ENCODE results near the gene PLEKHG5.

The PLEKHG5 gene

DNA sequence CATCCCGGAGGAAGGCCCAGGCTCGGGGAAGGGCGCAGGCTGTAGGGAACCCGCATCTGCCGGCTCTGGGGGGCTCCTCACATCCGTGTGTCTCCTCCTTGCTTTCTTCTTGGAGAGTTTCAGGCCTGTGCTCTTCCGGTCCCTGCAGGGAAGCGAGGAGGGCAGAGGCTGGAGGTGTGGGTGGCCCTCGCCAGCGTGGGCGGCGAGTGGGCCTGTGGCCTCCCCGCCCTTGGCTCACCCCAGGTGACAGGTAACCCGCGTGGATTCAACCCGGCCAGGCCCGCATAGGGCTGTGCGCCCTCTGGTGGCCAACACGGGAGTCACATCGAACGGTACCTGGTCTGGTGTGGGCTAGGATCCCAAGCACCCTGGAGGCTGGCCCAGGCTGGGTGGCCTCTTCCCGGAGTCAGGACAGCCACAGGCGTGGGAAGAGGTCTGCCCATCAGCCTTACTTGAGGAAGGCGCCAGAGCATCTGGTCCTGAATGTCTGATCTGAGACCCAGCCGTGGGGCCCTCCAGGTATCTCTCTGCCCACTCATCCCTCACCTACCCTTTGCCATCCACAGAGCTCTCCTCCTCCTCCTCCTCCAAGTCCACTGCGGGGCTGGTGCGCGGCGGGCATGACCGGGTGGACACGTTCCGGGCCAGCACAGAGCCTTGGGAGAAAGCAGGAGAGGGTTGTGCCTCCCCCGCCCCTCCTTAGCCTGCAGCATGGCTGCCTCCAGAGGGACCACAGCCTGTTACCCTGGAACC, 15.9 kb downstream of the PLEKHG5 start:
- peak in 1 of 2 experiments; percentile 41 for DNase-seq

DNA sequence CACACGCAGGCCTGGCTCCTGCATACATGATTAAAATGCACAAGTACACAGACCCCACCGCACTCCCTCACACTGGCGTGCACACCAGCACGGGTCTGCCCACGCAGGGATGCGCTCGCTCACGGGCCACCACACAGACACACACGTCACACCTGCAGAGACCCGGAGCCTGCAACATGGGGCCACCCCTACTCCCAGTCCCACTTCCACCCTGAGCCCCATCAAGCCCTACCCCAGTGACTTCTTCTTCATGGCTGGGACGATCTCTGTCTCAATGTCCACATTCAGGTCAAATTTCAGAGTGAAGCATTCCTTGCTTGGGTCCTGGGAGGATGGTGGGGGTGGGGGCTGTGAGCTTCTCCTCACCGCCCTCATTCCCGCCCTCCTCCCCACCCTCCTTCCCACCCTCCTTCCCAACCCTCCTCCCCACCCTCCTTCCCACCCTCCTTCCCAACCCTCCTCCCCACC, 16.6 kb downstream of the PLEKHG5 start:
- no peak for DNase-seq

DNA sequence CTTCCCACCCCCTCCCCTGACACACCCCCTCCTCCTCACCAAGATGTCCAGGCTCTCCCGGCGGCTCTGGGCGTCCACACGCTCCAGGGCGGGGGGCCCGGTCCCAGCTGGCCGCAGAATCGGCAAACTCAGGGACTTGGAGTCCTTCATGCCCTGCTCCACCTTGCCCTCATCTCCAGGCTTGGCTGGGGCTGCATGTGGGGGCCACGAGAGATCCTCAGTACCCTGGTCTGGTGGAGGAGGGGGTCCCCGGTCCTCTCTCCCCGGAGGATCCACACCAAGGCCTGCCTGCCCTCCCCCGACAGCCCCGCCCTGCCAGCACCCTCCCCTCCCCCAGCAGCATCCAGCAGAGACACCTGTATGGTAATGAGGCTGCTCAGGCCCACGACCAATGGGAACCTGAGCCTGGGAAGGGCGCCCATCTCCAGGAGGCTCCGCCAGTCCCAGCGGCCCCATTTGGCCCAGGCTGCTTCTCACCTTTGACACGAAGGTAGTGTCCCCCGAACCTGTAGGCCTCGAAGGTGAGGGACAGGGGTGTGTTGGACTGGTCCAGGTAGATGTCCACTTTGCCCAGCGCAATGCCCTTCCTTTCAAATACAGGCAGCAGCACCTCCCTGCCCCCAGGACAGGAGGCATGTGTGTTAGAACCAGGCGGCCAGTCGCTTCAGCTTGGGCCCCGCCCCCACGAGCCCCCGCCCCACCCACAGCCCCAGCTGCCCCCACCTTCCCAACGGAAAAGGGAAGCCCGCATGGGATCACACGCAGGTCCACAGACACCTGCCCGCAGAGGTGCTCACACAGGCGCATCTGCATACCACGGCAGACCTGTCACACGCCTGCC, 17.3 kb downstream of the PLEKHG5 start:
- DNase-seq = no peak

DNA sequence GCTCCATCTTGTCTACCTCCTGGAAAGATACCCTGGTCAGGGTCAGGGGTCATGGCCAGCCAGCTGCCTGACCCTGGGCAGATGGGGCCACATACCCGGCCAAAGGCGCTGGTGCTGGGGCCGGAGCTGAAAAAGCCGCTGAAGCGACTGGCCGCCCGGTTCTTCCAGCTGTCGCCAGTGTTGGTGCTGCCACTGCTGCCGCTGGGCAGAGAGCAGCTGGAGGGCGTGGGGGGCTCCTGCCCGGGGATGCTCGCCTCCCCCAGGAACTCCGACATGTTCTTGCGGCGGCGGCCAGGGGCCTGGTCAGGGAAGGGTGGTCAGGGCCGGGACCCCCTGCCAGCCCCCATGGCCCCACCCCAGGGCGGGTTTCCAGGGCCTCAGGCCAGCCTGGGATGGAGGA, 18.3 kb downstream of the PLEKHG5 start:
- no peak for DNase-seq

DNA sequence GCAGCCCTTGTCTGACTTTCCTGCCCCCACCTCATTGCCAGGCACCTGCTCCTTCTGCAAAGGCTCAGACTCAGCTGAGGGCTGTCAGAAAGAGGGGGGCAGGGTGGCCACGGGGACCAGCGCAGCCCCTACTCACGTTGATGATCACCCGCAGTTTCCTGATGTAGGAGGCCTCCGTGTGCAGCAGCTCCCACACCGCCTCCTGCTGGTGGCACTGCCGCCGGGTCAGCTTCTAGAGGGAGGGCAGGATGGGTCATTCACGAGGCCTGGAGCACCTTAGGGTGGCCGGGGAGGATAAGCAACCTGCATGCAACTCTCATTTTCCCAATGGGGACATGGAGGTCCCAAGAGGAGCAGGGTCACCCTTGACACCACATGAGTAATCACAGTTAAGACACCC, 19.1 kb downstream of the PLEKHG5 start:
- no peak for DNase-seq

DNA sequence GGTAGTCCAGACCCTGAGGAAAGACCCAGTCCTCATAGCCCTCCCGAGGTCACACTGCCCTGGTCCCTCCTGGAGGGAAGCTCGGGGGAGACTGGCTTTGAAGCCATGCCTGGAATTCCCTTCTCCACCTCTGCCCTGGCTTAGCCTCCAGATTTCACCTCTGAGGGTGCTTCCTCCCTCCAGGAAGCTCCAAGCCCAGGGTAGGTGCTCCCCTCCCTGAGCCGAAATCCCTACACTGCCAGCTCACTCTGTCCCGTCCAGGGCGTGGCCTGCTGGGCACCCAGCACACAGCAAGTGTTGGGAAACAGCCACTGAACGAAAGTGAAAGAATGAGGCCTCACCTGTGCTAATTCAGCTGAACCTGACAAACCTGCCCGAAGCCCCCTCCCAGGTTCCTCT, 19.5 kb downstream of the PLEKHG5 start:
- DNase-seq = no peak

DNA sequence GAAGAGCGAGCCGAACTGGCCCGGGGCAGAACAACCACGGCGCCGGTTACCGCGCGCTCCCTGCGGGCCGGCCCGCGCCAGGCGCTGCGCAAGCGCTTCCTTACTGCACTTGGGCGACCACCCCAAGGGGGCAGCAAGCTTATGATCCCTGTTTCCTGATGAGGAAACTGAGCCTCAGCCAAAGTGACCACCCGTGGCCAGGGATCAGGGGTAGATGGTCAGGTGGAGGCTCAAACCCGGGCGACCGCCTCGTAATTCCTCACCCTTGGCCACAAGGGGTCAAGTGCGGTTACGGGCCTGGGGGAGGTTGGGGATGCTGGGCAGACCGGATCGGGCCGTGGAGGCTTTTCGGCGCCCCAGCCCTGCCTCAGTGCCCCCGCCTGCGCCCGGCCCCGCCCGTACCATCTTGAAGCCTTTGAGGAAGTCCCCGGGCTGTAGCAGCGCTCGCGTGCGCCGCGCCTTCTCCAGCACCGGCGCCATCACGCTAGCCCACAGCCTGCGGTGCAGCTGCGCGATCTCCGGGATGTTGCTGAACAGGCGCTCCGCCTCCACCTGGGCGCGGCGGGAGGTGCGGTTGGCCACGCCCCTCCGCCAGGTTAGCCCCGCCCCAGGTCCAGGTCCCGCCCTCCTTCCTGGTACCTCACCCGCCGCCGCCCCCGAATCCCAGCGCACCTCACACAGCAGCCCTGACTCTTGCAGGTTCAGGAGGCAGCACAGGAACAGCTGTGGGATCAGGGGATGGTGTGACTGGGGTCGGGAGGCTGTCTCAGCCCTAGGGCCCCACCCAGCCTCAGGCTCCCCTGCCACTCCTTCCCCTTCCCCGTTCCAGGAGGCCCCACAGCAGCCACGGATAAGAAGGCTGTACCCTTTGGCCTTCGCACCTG, 20.1 kb downstream of the PLEKHG5 start:
- DNase-seq = no peak

DNA sequence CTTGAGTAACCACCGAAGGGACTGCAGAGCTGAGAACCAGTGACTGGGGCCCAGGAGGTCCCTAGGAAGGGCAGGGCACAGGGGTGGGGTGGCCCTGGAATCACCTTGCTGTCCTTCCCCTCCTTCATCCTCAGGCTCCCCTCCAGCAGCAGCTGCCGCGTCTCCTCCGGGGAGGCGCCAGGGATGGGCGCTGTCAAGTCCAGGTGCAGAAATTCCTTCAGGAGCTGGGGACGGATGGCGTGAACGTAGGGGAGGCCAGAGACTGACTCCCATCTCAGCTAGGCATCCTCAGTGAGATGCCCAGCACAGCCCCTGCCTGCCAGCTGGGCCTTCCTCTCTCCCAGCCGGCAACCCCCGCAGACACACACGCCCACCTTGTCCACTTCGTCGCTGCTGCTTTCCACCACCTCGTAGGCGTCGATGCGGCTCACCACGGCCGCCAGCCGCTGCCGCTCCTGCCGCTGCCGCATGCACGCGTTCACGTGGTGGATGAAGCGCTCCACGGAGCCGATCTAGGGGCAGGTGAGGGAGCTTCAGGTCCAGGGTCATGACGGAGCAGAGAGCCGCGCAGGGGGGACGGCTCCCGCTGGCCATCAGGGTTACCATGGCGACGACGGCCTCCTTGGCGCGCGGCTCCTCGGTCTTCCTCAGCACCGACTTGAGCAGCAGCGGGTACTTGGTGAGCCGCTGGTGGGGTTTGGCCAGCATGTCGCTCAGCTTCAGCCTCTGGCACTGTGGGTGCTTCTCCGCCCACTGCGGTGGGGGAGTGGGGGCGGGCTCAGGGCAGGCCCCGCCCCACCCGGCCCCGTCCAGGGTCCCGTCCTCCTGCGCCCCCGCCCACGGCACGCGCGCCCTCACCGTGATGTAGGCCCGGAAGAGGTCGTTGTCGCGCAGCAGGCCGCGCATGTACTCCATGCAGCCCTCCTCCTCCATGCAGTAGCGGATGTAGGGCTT, 21.1 kb downstream of the PLEKHG5 start:
- DNase-seq = no peak

DNA sequence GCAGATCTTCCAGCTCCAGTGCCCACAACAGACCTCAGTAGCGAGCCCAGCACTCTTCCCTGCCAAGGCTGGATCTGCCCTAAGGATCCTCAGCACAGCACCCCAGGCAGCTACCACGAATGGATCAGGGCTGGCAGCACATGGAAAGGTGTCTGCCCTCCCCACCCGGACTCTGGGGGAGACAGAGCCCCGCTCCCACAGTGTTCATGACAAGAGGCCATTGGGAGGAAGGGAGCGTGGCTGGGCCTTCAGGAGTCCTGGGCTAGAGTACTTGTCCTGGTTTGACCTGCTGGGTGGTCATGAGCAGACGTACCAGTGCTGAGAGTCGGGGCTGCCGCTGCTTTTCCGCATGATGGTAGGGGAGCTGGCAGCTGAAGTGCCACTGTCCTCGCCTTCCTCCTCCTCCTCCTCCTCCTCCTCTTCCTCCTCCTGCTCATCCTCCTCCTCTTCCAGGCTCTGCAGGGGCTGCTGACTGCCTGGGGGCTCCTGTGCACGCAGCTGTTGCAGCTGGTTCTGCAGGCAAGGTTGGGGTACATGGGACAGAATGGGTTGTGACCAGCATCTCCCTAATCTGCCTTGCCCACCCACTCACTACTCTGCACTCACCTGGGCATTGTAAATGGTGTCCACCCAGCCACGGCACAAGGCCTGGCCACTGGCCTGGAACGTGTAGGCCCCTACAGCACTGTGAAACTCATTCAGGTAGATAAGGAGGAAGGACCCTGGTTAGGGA, 22.6 kb downstream of the PLEKHG5 start:
- DNase-seq = no peak

DNA sequence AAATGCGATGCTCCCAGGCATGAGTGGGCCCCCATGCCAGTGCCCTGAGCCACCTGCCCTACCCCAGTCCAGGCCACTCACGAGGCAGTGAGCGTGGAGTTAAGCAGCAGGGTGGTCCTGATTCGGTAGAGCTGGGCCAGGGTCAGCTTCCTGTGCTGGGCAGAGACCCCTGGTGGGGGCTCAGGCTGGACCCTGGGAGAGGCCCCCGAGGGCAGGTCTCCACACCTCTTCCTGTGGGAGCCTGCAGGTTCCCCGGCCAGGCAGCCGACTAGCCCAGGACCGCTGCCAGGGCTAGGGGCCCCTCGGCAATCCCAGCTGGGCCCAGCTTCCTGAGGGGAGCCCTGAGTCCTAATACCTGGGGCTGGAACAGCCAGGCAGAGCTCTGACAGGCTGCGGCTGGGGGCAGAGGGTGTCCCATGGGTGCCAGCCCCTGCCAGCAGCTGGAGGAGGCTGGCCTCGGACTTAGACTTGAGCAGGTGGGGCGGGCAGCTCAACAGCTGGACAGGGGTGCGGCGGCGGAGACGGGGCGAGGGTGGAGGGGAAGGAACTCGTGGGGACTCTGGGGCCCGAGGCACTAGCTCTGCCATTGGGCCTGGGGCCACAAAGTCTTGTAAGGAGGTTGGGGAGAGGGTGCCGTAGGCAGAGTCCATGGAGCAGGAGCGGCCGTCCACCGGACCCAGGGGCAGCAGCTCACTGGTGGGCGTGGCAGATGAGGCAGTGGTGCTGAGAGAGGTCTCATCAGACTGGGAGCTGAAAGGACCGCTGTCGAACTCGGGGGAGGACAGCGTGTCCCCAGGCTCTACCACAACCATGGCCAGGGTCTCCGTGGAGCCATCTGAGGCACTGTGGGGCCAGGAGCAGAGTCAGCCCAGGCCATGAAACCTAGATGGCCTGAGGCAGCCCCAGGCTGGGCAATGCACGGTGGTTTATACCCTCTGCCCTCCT, 23.5 kb downstream of the PLEKHG5 start:
- DNase-seq = no peak

DNA sequence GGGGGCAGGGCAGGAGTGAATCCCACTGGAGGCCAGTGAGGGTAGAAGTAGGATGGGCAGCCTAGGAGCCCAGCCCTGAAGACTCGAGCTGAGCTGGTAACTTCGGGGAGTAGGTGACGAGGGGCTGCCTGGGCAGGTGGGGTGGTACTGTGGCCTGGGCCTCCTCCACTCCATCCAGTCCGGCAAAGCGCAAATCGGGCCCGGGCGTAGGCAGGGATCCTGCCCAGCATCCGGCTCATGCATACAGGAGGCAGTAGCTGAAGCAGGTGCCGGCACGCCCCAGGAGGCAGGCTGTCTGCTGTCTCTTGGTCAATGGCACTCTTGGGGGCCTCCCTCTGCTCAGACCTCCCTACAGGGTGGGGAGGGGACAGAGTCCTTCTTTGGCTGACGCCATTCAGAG, 24.2 kb downstream of the PLEKHG5 start:
- no peak for DNase-seq

DNA sequence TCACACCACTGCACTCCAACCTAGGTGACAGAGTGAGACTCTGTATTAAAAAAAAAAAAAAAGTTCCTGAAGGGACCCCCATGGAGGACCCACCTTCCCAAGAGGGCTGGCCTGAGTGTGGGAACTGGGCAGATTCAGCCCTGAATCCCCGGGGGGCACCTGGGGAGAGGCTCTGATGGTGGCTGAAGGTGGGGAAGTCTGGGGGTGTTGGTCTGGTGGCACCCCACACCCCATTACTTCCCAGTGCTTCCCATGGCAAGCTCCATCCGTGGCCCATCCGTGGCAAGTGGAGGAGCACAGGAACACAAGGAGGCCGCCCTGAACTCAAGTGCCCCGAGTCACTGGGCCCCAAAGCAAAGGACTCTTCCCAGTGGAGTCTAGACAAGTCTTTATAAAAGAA, 24.7 kb downstream of the PLEKHG5 start:
- DNase-seq = no peak

DNA sequence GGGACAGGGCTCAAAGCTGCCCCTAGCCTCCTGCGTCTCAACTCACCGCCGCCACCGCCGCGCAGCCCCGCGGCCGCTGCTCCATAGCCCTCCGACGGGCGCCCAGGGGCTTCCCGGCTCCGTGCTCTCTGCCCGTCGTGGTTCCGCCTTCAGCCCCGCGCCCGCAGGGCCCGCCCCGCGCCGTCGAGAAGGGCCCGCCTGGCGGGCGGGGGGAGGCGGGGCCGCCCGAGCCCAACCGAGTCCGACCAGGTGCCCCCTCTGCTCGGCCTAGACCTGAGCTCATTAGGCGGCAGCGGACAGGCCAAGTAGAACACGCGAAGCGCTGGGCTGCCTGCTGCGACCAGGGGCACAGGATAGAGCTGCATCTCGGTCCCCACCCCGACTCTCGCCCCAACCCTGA, 25.4 kb downstream of the PLEKHG5 start, which contains the start of gene TNFRSF25:
Gene TNFRSF25 (minus strand): TSS at position 151 of the 400 bp plus-strand sequence. CDS start 66 bp downstream, at position 85.
- DNase-seq = no peak

DNA sequence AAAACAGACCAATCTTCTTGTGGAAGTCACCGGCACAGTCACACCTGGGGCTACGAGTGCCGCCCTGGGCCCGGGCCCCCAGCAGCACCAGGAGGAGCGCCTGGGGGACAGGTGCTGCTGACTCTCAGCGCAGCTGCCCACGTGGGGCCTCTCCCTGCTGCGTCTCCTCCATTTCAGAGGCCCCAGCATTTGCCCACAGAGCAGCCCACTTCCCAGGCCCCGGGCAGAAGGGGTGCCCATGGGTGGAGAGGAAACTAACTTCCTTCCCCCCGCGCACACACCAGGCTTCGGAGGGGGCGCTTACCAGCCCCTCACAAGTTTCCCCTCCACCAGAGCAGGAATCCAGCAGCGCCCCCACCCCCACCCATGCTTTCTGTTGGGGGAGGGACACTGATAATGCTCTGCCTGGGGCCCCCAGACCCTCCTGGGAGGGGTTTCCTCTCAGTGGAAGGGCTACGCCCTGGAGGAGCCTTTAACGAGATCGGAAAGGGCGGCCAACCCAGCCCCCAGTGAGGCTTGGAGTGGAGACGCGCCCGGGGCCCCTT, 25.9 kb downstream of the PLEKHG5 start:
- no peak for DNase-seq

DNA sequence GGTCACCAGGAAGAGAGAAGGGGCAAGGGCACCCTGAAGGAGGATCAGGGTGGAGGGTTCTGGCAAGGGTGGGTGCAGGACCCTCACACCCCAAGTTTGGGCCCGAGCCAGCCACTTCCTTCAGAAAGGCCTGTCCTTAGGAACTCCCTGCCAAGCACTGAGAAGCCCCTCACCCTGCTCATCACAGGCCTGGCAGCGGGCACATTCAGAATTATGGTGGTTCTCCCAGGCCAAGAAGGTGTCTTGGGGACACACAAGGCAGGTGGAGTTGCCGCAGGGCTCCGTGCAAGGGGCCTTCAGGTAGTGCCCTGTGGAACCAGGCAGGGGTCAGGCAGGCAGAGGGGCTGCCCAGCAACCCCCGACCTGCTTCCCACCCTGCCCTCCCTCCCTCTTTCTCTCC, 26.6 kb downstream of the PLEKHG5 start:
- DNase-seq = no peak

DNA sequence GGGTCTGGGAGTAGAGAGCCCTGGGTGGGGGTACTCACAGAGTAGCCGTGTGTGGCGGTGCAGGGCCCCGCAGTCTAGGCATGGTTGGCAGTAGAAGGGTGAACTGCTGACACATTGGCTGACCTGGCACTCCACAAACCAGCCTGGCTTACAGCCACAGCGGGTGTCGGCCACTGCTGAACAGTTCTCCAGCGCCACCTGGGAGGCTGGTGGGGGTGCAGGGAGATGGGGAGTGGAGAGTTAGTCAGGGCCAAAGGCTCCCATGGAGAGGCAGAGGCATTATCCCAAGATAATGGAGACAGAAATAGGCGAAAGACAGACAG, 27.0 kb downstream of the PLEKHG5 start:
- no peak for DNase-seq

DNA sequence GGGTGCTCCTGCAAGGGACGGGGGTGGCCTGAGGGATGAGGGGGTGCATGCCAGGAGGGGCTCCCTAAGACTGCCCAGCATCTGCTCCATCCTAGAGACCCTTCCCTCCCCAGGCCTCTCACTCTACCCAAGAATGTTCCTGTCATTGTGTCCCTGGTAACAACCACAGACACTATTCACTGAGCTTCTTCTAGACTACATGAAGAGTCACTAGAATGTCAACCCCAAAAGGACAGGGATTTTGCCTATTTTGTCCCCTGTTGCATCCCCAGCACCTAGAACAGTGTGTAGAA, 28.4 kb downstream of the PLEKHG5 start:
- DNase-seq = no peak

DNA sequence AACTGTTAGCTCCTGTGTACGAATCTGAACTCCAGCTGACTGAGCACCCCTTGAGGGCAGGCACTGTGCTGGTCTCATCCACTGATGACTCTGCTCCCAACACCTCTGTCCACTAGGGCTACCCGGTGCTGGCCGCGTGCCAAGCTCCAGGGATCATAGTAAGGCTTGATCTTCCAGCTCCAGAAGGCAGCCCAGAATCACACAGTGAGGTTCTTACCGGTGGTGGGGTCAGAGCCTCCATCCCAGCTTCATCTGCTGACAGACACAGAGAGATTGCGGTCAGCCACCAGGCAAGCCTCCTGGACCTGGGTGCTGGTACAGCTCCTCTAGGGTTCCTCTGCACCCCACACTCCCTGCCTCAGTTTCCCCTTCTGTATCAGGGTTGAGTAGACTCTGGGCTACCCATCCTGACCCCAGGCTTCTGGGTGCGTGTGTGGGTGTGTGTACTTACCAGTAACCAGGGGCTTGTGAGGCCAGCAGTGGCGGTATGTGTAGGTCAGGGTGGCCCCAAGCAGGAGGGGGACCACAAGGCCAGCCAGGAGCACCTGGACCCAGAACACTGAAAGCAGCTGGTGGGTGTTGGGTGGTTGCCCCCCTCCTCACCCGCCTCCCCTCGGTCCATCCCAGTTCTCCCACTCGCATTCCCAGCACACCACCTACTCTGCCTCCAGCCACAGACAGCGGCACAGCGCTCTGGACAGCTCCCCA, 28.9 kb downstream of the PLEKHG5 start:
- DNase-seq = no peak
